ENCODE results near the gene CISTR.
"Not testable (repeated sequence)": the region's sequence is repeated elsewhere in the genome, so short reads cannot be mapped to it uniquely, and the experiment has no call there.

Gene CISTR

GRCh38 chr12:53727310-53728041, 24.3 kb downstream of the CISTR start, which contains the start of gene CALCOCO1:
Gene CALCOCO1 (minus strand): TSS chr12:53727452. CDS start chr12:53725242, 2,210 bp downstream.
- H3K27me3 Mint-ChIP-seq, result no peaks in the 10 kb centered on the region
- peak within 1 kb of the TSS; percentile 88 for H3K4me3 Mint-ChIP-seq
- H3K36me3 Mint-ChIP-seq (ENCODE audit: low read depth), result peaks cover 15% of the 10 kb centered on the region
- peak; percentile 96 for DNase-seq
- peaks cover 24% of the 10 kb centered on the region for H3K4me1 Mint-ChIP-seq (ENCODE audit: low read depth)
- H3K27ac Mint-ChIP-seq, result peak within 1 kb of the TSS; percentile 93
- H3K9me3 Mint-ChIP-seq, result no peaks in the 10 kb centered on the region

GRCh38 chr12:53726946-53727309, 24.9 kb downstream of the CISTR start:
- DNase-seq, result no peak
- peak overlapping the region; percentile 88 for H3K4me3 Mint-ChIP-seq
- no peaks in the 10 kb centered on the region for H3K27me3 Mint-ChIP-seq
- H3K27ac Mint-ChIP-seq, result peak overlapping the region; percentile 93
- no peaks in the 10 kb centered on the region for H3K9me3 Mint-ChIP-seq
- H3K4me1 Mint-ChIP-seq (ENCODE audit: low read depth), result peaks cover 24% of the 10 kb centered on the region
- H3K36me3 Mint-ChIP-seq (ENCODE audit: low read depth), result peaks cover 20% of the 10 kb centered on the region

- Mint-ChIP-seq H3K4me1 (ENCODE audit: low read depth) (peaks cover 24% of the 10 kb centered on the region), H3K27ac (peak overlapping the region; percentile 42), H3K4me3 (peak overlapping the region; percentile 88), H3K36me3 (ENCODE audit: low read depth) (peaks cover 25% of the 10 kb centered on the region), H3K9me3 (no peaks in the 10 kb centered on the region), H3K27me3 (no peaks in the 10 kb centered on the region)
- no peak for DNase-seq
Measured at GRCh38 chr12:53726341-53726740, 25.4 kb downstream of the CISTR start.

GRCh38 chr12:53725824-53726223, 26.0 kb downstream of the CISTR start:
- Mint-ChIP-seq H3K4me1 (ENCODE audit: low read depth) (peaks cover 24% of the 10 kb centered on the region), H3K9me3 (no peaks in the 10 kb centered on the region), H3K36me3 (ENCODE audit: low read depth) (peaks cover 30% of the 10 kb centered on the region), H3K27me3 (no peaks in the 10 kb centered on the region), H3K4me3 (peak overlapping the region; percentile 88), H3K27ac (peak overlapping the region; percentile 42)
- DNase-seq, result no peak

GRCh38 chr12:53722450-53723041, 29.2 kb downstream of the CISTR start:
- Mint-ChIP-seq H3K4me1 (ENCODE audit: low read depth) (peaks cover 16% of the 10 kb centered on the region), H3K27me3 (no peaks in the 10 kb centered on the region), H3K27ac (no peak overlapping the region), H3K9me3 (no peaks in the 10 kb centered on the region), H3K4me3 (no peak overlapping the region), H3K36me3 (ENCODE audit: low read depth) (peaks cover 48% of the 10 kb centered on the region)
- no peak for DNase-seq

- no peak overlapping the region for H3K4me3 Mint-ChIP-seq
- no peak for DNase-seq
- H3K9me3 Mint-ChIP-seq, result no peaks in the 10 kb centered on the region
- no peaks in the 10 kb centered on the region for H3K27me3 Mint-ChIP-seq
- H3K27ac Mint-ChIP-seq, result no peak overlapping the region
- H3K4me1 Mint-ChIP-seq (ENCODE audit: low read depth), result peaks cover 5% of the 10 kb centered on the region
- H3K36me3 Mint-ChIP-seq (ENCODE audit: low read depth), result peaks cover 55% of the 10 kb centered on the region
Measured at GRCh38 chr12:53720946-53721345, 30.8 kb downstream of the CISTR start.

GRCh38 chr12:53719649-53720048, 32.1 kb downstream of the CISTR start:
- no peak overlapping the region for H3K4me3 Mint-ChIP-seq
- no peak for DNase-seq
- H3K27me3 Mint-ChIP-seq, result no peaks in the 10 kb centered on the region
- peaks cover 2% of the 10 kb centered on the region for H3K4me1 Mint-ChIP-seq (ENCODE audit: low read depth)
- H3K9me3 Mint-ChIP-seq, result no peaks in the 10 kb centered on the region
- no peak overlapping the region for H3K27ac Mint-ChIP-seq
- H3K36me3 Mint-ChIP-seq (ENCODE audit: low read depth), result peaks cover 64% of the 10 kb centered on the region

GRCh38 chr12:53718567-53718966, 33.2 kb downstream of the CISTR start:
- H3K36me3 Mint-ChIP-seq (ENCODE audit: low read depth), result peaks cover 71% of the 10 kb centered on the region
- H3K27me3 Mint-ChIP-seq; H3K4me3 Mint-ChIP-seq; H3K27ac Mint-ChIP-seq; H3K9me3 Mint-ChIP-seq; DNase-seq; H3K4me1 Mint-ChIP-seq (ENCODE audit: low read depth): not testable (repeated sequence)

GRCh38 chr12:53717319-53717718, 34.5 kb downstream of the CISTR start:
- Mint-ChIP-seq H3K27me3 (no peaks in the 10 kb centered on the region), H3K36me3 (ENCODE audit: low read depth) (peaks cover 66% of the 10 kb centered on the region), H3K4me1 (ENCODE audit: low read depth) (no peaks in the 10 kb centered on the region), H3K4me3 (no peak overlapping the region), H3K27ac (no peak overlapping the region), H3K9me3 (no peaks in the 10 kb centered on the region)
- DNase-seq, result no peak

GRCh38 chr12:53714004-53714403, 37.8 kb downstream of the CISTR start:
- Mint-ChIP-seq H3K27ac (no peak overlapping the region), H3K27me3 (no peaks in the 10 kb centered on the region), H3K9me3 (no peaks in the 10 kb centered on the region), H3K36me3 (ENCODE audit: low read depth) (peaks cover 40% of the 10 kb centered on the region), H3K4me3 (no peak overlapping the region), H3K4me1 (ENCODE audit: low read depth) (no peaks in the 10 kb centered on the region)
- no peak for DNase-seq

GRCh38 chr12:53713516-53713915, 38.3 kb downstream of the CISTR start:
- Mint-ChIP-seq H3K9me3 (no peaks in the 10 kb centered on the region), H3K27ac (no peak overlapping the region), H3K4me1 (ENCODE audit: low read depth) (no peaks in the 10 kb centered on the region), H3K4me3 (no peak overlapping the region), H3K27me3 (no peaks in the 10 kb centered on the region), H3K36me3 (ENCODE audit: low read depth) (peaks cover 38% of the 10 kb centered on the region)
- DNase-seq, result no peak

GRCh38 chr12:53712059-53712643, 39.6 kb downstream of the CISTR start:
- no peaks in the 10 kb centered on the region for H3K27me3 Mint-ChIP-seq

GRCh38 chr12:53710091-53710490, 41.7 kb downstream of the CISTR start:
- Mint-ChIP-seq H3K4me1 (ENCODE audit: low read depth) (no peaks in the 10 kb centered on the region), H3K27me3 (peaks cover 12% of the 10 kb centered on the region), H3K9me3 (no peaks in the 10 kb centered on the region), H3K36me3 (ENCODE audit: low read depth) (peaks cover 25% of the 10 kb centered on the region), H3K27ac (no peak overlapping the region), H3K4me3 (no peak overlapping the region)
- no peak for DNase-seq

More at GRCh38 chr12:53712059-53712643, 39.6 kb downstream of the CISTR start:
- no peak for DNase-seq
- peaks cover 38% of the 10 kb centered on the region for H3K36me3 Mint-ChIP-seq (ENCODE audit: low read depth)
- no peaks in the 10 kb centered on the region for H3K4me1 Mint-ChIP-seq (ENCODE audit: low read depth)
- no peaks in the 10 kb centered on the region for H3K9me3 Mint-ChIP-seq
- H3K4me3 Mint-ChIP-seq, result no peak overlapping the region
- H3K27ac Mint-ChIP-seq, result no peak overlapping the region

- H3K27ac Mint-ChIP-seq, result no peak overlapping the region
- no peaks in the 10 kb centered on the region for H3K4me1 Mint-ChIP-seq (ENCODE audit: low read depth)
- peaks cover 21% of the 10 kb centered on the region for H3K36me3 Mint-ChIP-seq (ENCODE audit: low read depth)
- H3K27me3 Mint-ChIP-seq, result peaks cover 13% of the 10 kb centered on the region
- DNase-seq, result no peak
- no peaks in the 10 kb centered on the region for H3K9me3 Mint-ChIP-seq
- H3K4me3 Mint-ChIP-seq, result no peak overlapping the region
Measured at GRCh38 chr12:53709671-53710070, 42.1 kb downstream of the CISTR start.

GRCh38 chr12:53706080-53706479, 45.7 kb downstream of the CISTR start:
- Mint-ChIP-seq H3K27ac (no peak overlapping the region), H3K4me3 (no peak overlapping the region), H3K27me3 (peaks cover 49% of the 10 kb centered on the region), H3K4me1 (ENCODE audit: low read depth) (no peaks in the 10 kb centered on the region), H3K9me3 (no peaks in the 10 kb centered on the region), H3K36me3 (ENCODE audit: low read depth) (no peaks in the 10 kb centered on the region)
- no peak for DNase-seq
